Lung (tissue), 12 donors: ENCODE data around the gene SEPTIN2. TPM values are rescaled to one million over a fixed set of nuclear protein-coding genes. Genes with fewer than 3 reads are reported as not detected.

Source experiments
- ATAC-seq: fragments of 200-7000 bp; cut with Tn5 transposase; one replicate; pipeline ENCODE4 v1.9.1; 2020; ENCODE audit warnings: moderate number of reproducible peaks; ENCODE audit not compliant: insufficient read depth, low FRiP score
- DNase-seq, 3 donors: peaks; one replicate each; pipeline ENCODE4 v3.0.0-alpha.2; 2013 to 2017
- H3K27ac ChIP-seq, 2 donors: one replicate each; pipeline ENCODE4 v1.5.1; 2013; ENCODE audit warnings: mild to moderate bottlenecking in 2 of 2, moderate library complexity in 2 of 2, control low read depth in 1 of 2, inconsistent platforms in 1 of 2, low read depth in 1 of 2, low read length in 1 of 2
- H3K27me3 ChIP-seq, 3 donors: one replicate each; pipeline ENCODE4 v1.5.1; 2013; ENCODE audit warnings: low read length in 2 of 3; ENCODE audit not compliant: control insufficient read depth in 3 of 3, insufficient read depth in 3 of 3
- H3K36me3 ChIP-seq, 4 donors: one replicate each; pipeline ENCODE4 v1.5.1; 2013; ENCODE audit warnings: low read length in 4 of 4, mild to moderate bottlenecking in 1 of 4, moderate library complexity in 1 of 4; ENCODE audit not compliant: control insufficient read depth in 4 of 4, insufficient read depth in 4 of 4
- H3K4me1 ChIP-seq, 5 donors: one replicate each; pipeline ENCODE4 v1.5.1; 2013; ENCODE audit warnings: low read length in 5 of 5, mild to moderate bottlenecking in 2 of 5, moderate library complexity in 1 of 5; ENCODE audit not compliant: control insufficient read depth in 5 of 5, insufficient read depth in 5 of 5
- H3K4me3 ChIP-seq: one replicate; pipeline ENCODE4 v1.5.1; 2013; ENCODE audit warnings: mild to moderate bottlenecking, control low read depth, moderate library complexity
- H3K9ac ChIP-seq, 2 donors: one replicate each; pipeline ENCODE4 v1.5.1; 2013; ENCODE audit warnings: low read length in 2 of 2, control low read depth in 1 of 2; ENCODE audit not compliant: insufficient read depth in 1 of 2
- H3K9me3 ChIP-seq, 4 donors: one replicate each; pipeline ENCODE4 v1.5.1; 2013; ENCODE audit warnings: low read length in 3 of 4, mild to moderate bottlenecking in 1 of 4, moderate library complexity in 1 of 4; ENCODE audit not compliant: control insufficient read depth in 4 of 4, insufficient read depth in 3 of 4
- CTCF ChIP-seq: IDR thresholded peaks from 2 replicates; pipeline ENCODE4 v1.5.1; 2012; ENCODE audit warnings: mild to moderate bottlenecking; ENCODE audit errors: control extremely low read depth, extremely low read depth
- WGBS, 2 donors: extraction: QIAGEN DNeasy Blood & Tissue Kit; methylation state at CpG; one replicate each; pipeline ENCODE4 v1.1.7; 2013; 5-methylcytosine and 5-hydroxymethylcytosine counted together
- polyA plus RNA-seq, 2 donors: library from polyadenylated mRNA; stranded (reverse); fragments of 200-250 nt; gene quantifications; one replicate each; pipeline ENCODE4 v1.2.1, GENCODE V29; 2013
- total RNA-seq, 2 donors: library from RNA; depleted of rRNA in 1 of 2; stranded (reverse); fragments of >200 nt in 1 of 2; gene quantifications; one replicate each; pipeline ENCODE4 v1.2.1, GENCODE V29; 2014 to 2021
- donor health status: control.
- donor health status: control.
- donor health status: Bipolar disorder and iron deficiency.
- donor health status: healthy.
- donor health status: DM: yes; HTN: yes; CAD: no.

The SEPTIN2 gene
- total and polyA plus RNA-seq, 4 donors = 114 to 755 (median 257) TPM

- DNase-seq = no peak
- no peak for ATAC-seq
- H3K36me3 ChIP-seq = peaks cover 0 to 5% (median 0%) of the 10 kb centered on the region in 4 donors
- H3K27ac ChIP-seq = no peak overlapping the region
- no peak overlapping the region for H3K9ac ChIP-seq
- 84% methylated on average over 12 of the region's 12 CpGs for WGBS, 2 donors
- H3K4me3 ChIP-seq = no peak overlapping the region
- H3K9me3 ChIP-seq = no peaks in the 10 kb centered on the region
- peaks cover 0 to 16% (median 9%) of the 10 kb centered on the region in 5 donors for H3K4me1 ChIP-seq
- TF ChIP-seq CTCF = no peak
- H3K27me3 ChIP-seq = no peaks in the 10 kb centered on the region
These were observed 15.7 kb upstream of the SEPTIN2 start for GRCh38 chr2:241300000-241300399.

- DNase-seq (no peak), ATAC-seq (no peak)
- TF ChIP-seq CTCF = no peak
- H3K4me1 ChIP-seq = peaks cover 0 to 16% (median 9%) of the 10 kb centered on the region in 5 donors
- H3K27ac ChIP-seq = no peak overlapping the region
- H3K9me3 ChIP-seq = no peaks in the 10 kb centered on the region
- H3K4me3 ChIP-seq = no peak overlapping the region
- H3K36me3 ChIP-seq = no peaks in the 10 kb centered on the region
- no peak overlapping the region for H3K9ac ChIP-seq
- no peaks in the 10 kb centered on the region for H3K27me3 ChIP-seq
- 89 to 91% methylated on average over 3 of the region's 3 CpGs for WGBS, 2 donors
These were observed 13.6 kb upstream of the SEPTIN2 start for GRCh38 chr2:241302083-241302482.

- H3K27me3 ChIP-seq = no peaks in the 10 kb centered on the region
- no peaks in the 10 kb centered on the region for H3K36me3 ChIP-seq
- H3K4me3 ChIP-seq = no peak overlapping the region
- WGBS, 2 donors = 66 to 77% methylated on average over 13 of the region's 13 CpGs
- no peaks in the 10 kb centered on the region for H3K9me3 ChIP-seq
- H3K4me1 ChIP-seq = peaks cover 0 to 16% (median 8%) of the 10 kb centered on the region in 5 donors
- no peak overlapping the region for H3K9ac ChIP-seq
- ATAC-seq = no peak
- TF ChIP-seq CTCF = no peak
- H3K27ac ChIP-seq = peak overlapping the region in 1 of 2 donors; percentile 32
- peak in 2 of 3 donors; percentile 16 to 39 for DNase-seq
These were observed 12.7 kb upstream of the SEPTIN2 start for GRCh38 chr2:241302759-241303651.
